ENCODE measurements around the gene ATXN7L3.

The ATXN7L3 gene

GRCh38 chr17:44191369-44191768 lies 8.3 kb downstream of the ATXN7L3 start:
- H3K4me3 ChIP-seq (ENCODE audit: low read length) = no peak overlapping the region
- no peak for TF ChIP-seq CTCF (conservative IDR thresholded peaks at IDR 0.05; ENCODE audit: low read length)
- DNase-seq (ENCODE audit: low read depth) = no peak

GRCh38 chr17:44190481-44190880 lies 9.2 kb downstream of the ATXN7L3 start:
- no peak overlapping the region for H3K4me3 ChIP-seq (ENCODE audit: low read length)
- TF ChIP-seq CTCF (conservative IDR thresholded peaks at IDR 0.05; ENCODE audit: low read length) = no peak
- DNase-seq (ENCODE audit: low read depth) = no peak

- no peak for DNase-seq (ENCODE audit: low read depth)
- no peak overlapping the region for H3K4me3 ChIP-seq (ENCODE audit: low read length)
- TF ChIP-seq CTCF (conservative IDR thresholded peaks at IDR 0.05; ENCODE audit: low read length) = no peak
Observed at GRCh38 chr17:44188576-44189403, 10.9 kb downstream of the ATXN7L3 start.

- peak; percentile 53 for DNase-seq (ENCODE audit: low read depth)
- H3K4me3 ChIP-seq (ENCODE audit: low read length) = peak overlapping the region; percentile 99
- TF ChIP-seq CTCF (conservative IDR thresholded peaks at IDR 0.05; ENCODE audit: low read length) = no peak
Observed at GRCh38 chr17:44187131-44187899, 12.4 kb downstream of the ATXN7L3 start.

- DNase-seq (ENCODE audit: low read depth) = peak; percentile 99
- no peak for TF ChIP-seq CTCF (conservative IDR thresholded peaks at IDR 0.05; ENCODE audit: low read length)
- H3K4me3 ChIP-seq (ENCODE audit: low read length) = peak within 1 kb of the TSS; percentile 99
Observed at GRCh38 chr17:44186307-44187130, 13.2 kb downstream of the ATXN7L3 start, which contains the start of gene TMUB2. TMUB2 (plus strand) TSS chr17:44186972; CDS start chr17:44187709, 737 bp downstream.

- no peak for TF ChIP-seq CTCF (conservative IDR thresholded peaks at IDR 0.05; ENCODE audit: low read length)
- H3K4me3 ChIP-seq (ENCODE audit: low read length) = no peak overlapping the region
- DNase-seq (ENCODE audit: low read depth) = no peak
Observed at GRCh38 chr17:44184212-44184810, 15.4 kb downstream of the ATXN7L3 start.

All from AG10803 (cell line).